SU-DHL-6 (cell line): ENCODE measurements around the gene SUGCT.

ENCODE experiments used
- H2AFZ ChIP-seq: fragments of 200-600 bp; sonication (generic); 2 replicates; pipeline ENCODE4 v1.6.1; 2014; ENCODE audit warnings: low read depth, mild to moderate bottlenecking, moderate library complexity, mixed read lengths, antibody characterized with exemption, low read length; ENCODE audit not compliant: severe bottlenecking
- H3F3A ChIP-seq: fragments of 200-600 bp; shearing (Covaris generic); 2 replicates; pipeline ENCODE4 v1.6.0; 2016; ENCODE audit warnings: antibody characterized with exemption, mild to moderate bottlenecking; ENCODE audit not compliant: insufficient read depth
- H3K27ac ChIP-seq: fragments of 200-600 bp; sonication (generic); 2 replicates; pipeline ENCODE4 v1.5.1; 2016; ENCODE audit warnings: low read depth, mild to moderate bottlenecking, low read length, moderate library complexity, mixed read lengths
- H3K27me3 ChIP-seq: fragments of 200-600 bp; sonication (generic), shearing (Covaris generic); 2 replicates; pipeline ENCODE4 v1.6.0; 2014; ENCODE audit warnings: mild to moderate bottlenecking, low read length
- H3K36me3 ChIP-seq: fragments of 200-600 bp; sonication (generic); 2 replicates; pipeline ENCODE4 v1.6.1; 2014; ENCODE audit warnings: mild to moderate bottlenecking, low read length, mixed read lengths
- H3K4me2 ChIP-seq: fragments of 300-600, 200-600 bp; shearing (Covaris generic), sonication (generic); 2 replicates; pipeline ENCODE4 v1.6.0; 2014; ENCODE audit warnings: low read length, low read depth, mild to moderate bottlenecking; ENCODE audit not compliant: poor library complexity, severe bottlenecking
- H3K4me3 ChIP-seq: fragments of 200-600 bp; sonication (generic); 2 replicates; pipeline ENCODE4 v1.5.1; 2014; ENCODE audit warnings: antibody characterized with exemption, low read length, mild to moderate bottlenecking, mixed read lengths; ENCODE audit not compliant: insufficient read depth, poor library complexity, severe bottlenecking
- H3K79me2 ChIP-seq: fragments of 200-600 bp; sonication (generic); 2 replicates; pipeline ENCODE4 v1.6.1; 2014; ENCODE audit warnings: mild to moderate bottlenecking, low read length, moderate library complexity; ENCODE audit not compliant: insufficient read depth
- H3K9ac ChIP-seq: fragments of 200-600 bp; sonication (generic); 2 replicates; pipeline ENCODE4 v1.7.0; 2014; ENCODE audit warnings: mild to moderate bottlenecking, low read length
- H3K9me2 ChIP-seq: fragments of 200-600 bp; sonication (generic); replicated peaks from 2 replicates; pipeline ENCODE4 v1.6.1; 2014; ENCODE audit warnings: low read length; ENCODE audit not compliant: insufficient read depth
- H3K9me3 ChIP-seq: fragments of 200-600 bp; sonication (generic); 2 replicates; pipeline ENCODE4 v1.6.1; 2014; ENCODE audit warnings: low read length, mixed read lengths; ENCODE audit not compliant: insufficient read depth
- H4K20me1 ChIP-seq: fragments of 200-600 bp; sonication (generic); 2 replicates; pipeline ENCODE4 v1.6.1; 2014; ENCODE audit warnings: low read depth, mild to moderate bottlenecking, antibody characterized with exemption, low read length, moderate library complexity, mixed read lengths
- CTCF ChIP-seq: fragments of 200-600 bp; sonication (generic); IDR thresholded peaks from one replicate; pipeline ENCODE4 v1.5.1; 2017; ENCODE audit warnings: antibody characterized with exemption, mild to moderate bottlenecking, low read length, moderate library complexity; ENCODE audit not compliant: insufficient read depth, poor library complexity, severe bottlenecking
- EZH2phosphoT487 ChIP-seq: fragments of 200-600 bp; sonication (generic), shearing (Covaris generic); conservative IDR thresholded peaks from 2 replicates; pipeline ENCODE4 v1.6.1; 2018; ENCODE audit warnings: mild to moderate bottlenecking, antibody characterized with exemption, low read length, moderate library complexity, mixed read lengths

Gene SUGCT

GRCh38 chr7:40220421-40220911 lies 85.7 kb downstream of the SUGCT start:
- Histone ChIP-seq H3K9me3 (no peaks in the 10 kb centered on the region), H3K27ac (no peak overlapping the region), H4K20me1 (no peaks in the 10 kb centered on the region), H3K9me2 (no peaks in the 10 kb centered on the region), H3F3A (no peaks in the 10 kb centered on the region), H3K4me3 (no peak overlapping the region), H3K36me3 (no peaks in the 10 kb centered on the region), H3K27me3 (no peaks in the 10 kb centered on the region), H3K9ac (no peak overlapping the region), H2AFZ (no peak overlapping the region), H3K79me2 (no peaks in the 10 kb centered on the region), H3K4me2 (no peak overlapping the region)
- TF ChIP-seq EZH2phosphoT487 (no peak), CTCF (no peak)

GRCh38 chr7:40221836-40222235 lies 87.0 kb downstream of the SUGCT start:
- Histone ChIP-seq H3K27me3 (no peaks in the 10 kb centered on the region), H3F3A (no peaks in the 10 kb centered on the region), H3K4me3 (no peak overlapping the region), H3K9ac (no peak overlapping the region), H4K20me1 (no peaks in the 10 kb centered on the region), H3K9me3 (no peaks in the 10 kb centered on the region), H3K36me3 (no peaks in the 10 kb centered on the region), H3K9me2 (no peaks in the 10 kb centered on the region), H3K4me2 (no peak overlapping the region), H3K79me2 (no peaks in the 10 kb centered on the region), H2AFZ (no peak overlapping the region), H3K27ac (no peak overlapping the region)
- TF ChIP-seq EZH2phosphoT487: no peak
- no peak for TF ChIP-seq CTCF

DNA sequence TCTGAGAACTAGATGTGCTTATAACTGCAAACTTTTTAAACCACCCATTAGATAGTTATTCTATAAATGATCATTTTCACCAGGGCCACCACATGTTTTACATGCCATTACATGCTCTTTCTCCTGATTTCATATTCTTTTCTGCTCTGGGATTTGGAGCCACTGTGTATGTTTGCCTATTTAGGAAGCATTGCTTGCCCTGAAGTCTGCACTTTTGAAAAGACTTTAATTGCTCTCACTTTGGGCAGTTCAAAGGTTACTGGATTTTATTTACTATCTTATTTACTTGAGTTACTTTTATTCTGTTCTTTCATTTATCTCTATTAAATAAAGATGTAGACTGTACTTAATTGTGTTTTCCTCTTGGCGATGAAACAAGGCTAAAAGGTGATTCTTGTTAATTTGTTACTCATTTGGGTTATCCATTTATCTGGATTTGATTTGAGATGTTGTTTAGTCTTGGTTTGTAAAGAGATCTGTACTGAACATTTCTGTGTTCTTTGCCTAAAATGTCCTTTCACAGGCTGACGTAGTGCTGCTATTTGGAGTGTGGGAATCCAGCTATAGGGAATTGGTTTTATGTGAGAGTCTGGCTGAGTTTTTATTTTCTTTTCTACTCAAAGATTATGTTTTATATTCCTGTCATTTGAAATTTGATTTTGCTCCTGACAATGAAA lies 88.8 kb downstream of the SUGCT start:
- no peaks in the 10 kb centered on the region for H3K79me2 ChIP-seq
- no peak for TF ChIP-seq EZH2phosphoT487
- no peak for TF ChIP-seq CTCF
- no peak overlapping the region for H3K27ac ChIP-seq
- H3K27me3 ChIP-seq: no peaks in the 10 kb centered on the region
- H3F3A ChIP-seq: no peaks in the 10 kb centered on the region
- no peaks in the 10 kb centered on the region for H3K9me2 ChIP-seq
- no peaks in the 10 kb centered on the region for H3K36me3 ChIP-seq
- no peak overlapping the region for H3K9ac ChIP-seq
- H2AFZ ChIP-seq: no peak overlapping the region
- no peaks in the 10 kb centered on the region for H3K9me3 ChIP-seq
- H3K4me3 ChIP-seq: no peak overlapping the region
- no peaks in the 10 kb centered on the region for H4K20me1 ChIP-seq
- H3K4me2 ChIP-seq: no peak overlapping the region
